Left lung (tissue), 10 donors: Measurements from ENCODE around the gene EXD3. TPM values are rescaled to one million over a fixed set of nuclear protein-coding genes. Genes with fewer than 3 reads are reported as not detected.

ENCODE experiments used
- ATAC-seq: fragments of 200-7000 bp; cut with Tn5 transposase; one replicate; pipeline ENCODE4 v1.9.1; 2020; ENCODE audit warnings: moderate library complexity
- DNase-seq, 4 donors: peaks; one replicate each; pipeline ENCODE4 v3.0.0-alpha.2; 2013 to 2020
- H3K27ac ChIP-seq, 2 donors: fragments of 200-600 bp; sonication (generic) in 1 of 2; one replicate each; pipeline versions ENCODE4 v1.5.0 to v1.8.0; 2020 to 2021
- H3K27me3 ChIP-seq, 2 donors: fragments of 200-600 bp; sonication (generic) in 1 of 2; one replicate each; pipeline versions ENCODE4 v1.5.0 to v1.8.0; 2020 to 2021
- H3K36me3 ChIP-seq, 2 donors: fragments of 200-600 bp; sonication (generic) in 1 of 2; one replicate each; pipeline versions ENCODE4 v1.5.0 to v1.8.0; 2020 to 2021
- H3K4me1 ChIP-seq, 2 donors: fragments of 200-600 bp; one replicate each; pipeline ENCODE4 v1.8.0; 2021
- H3K4me3 ChIP-seq, 2 donors: fragments of 200-600 bp; sonication (generic) in 1 of 2; one replicate each; pipeline versions ENCODE4 v1.5.0 to v1.8.0; 2020 to 2021; ENCODE audit warnings: mild to moderate bottlenecking in 1 of 2
- H3K9me3 ChIP-seq, 2 donors: fragments of 200-600 bp; sonication (generic) in 1 of 2; one replicate each; pipeline versions ENCODE4 v1.5.0 to v1.8.0; 2020 to 2021
- intact Hi-C, 2 donors: fragments of 100-400 bp; cut with DNase I; formaldehyde crosslinking; loops; one replicate each; pipeline versions ENCODE4 v1.11.2 to v1.14.2; 2022
- polyA plus RNA-seq, 6 donors: library from polyadenylated mRNA; unstranded; fragments of 120-200 nt; gene quantifications; one replicate each; pipeline ENCODE4 v1.2.1, GENCODE V29; 2013; ENCODE audit not compliant: insufficient read length in 6 of 6
- total RNA-seq, 2 donors: library from RNA; stranded (reverse); fragmentation: NEBNext Ultra II Directional; extraction: Animal tissue kit (Norgen Biotek cat#: 25700); gene quantifications; one replicate each; pipeline ENCODE4 v1.2.1, GENCODE V29; 2021
- TF ChIP-seq, protein P1 (sequence below), 2 donors: fragments of 200-600 bp; sonication (generic) in 1 of 2; IDR thresholded peaks; one replicate each; pipeline versions ENCODE4 v1.5.0 to v1.8.0; 2021; ENCODE audit warnings: antibody characterized with exemption in 2 of 2
- donor health status: DM: no; HTN: yes; CAD: no.
- donor health status: DM: no; HTN: no; CAD: no.

Gene EXD3
- total and polyA plus RNA-seq, 8 donors = 13.2 to 21.8 (median 16.6) TPM

DNA sequence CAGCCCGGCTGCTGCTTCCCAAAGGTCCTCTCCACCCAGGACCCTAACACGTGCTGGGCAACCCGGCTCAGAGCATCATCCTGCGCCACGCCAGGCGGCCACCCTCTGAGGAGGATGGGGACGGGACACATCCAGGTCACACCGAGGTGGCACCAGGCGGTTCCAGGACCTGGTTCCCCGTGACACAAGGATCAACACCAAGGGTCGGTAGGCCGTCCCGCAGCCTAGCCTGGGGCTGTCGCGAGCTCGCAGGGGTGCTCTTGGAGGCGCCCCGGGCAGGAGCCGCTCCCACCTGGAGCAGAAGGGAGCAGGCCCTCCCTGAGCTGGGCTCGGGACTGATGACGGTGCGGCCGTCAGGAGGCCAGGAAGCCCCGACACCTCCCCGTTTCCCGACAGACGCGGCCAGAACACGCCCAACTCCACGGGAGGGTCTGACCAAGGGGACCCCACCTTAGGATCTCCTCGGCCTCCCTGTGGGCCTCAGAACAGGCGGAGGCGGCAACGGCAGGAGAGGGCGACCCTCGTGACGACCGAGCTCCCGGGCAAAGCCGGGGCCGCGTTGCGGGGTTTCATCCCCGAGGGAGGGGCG is 6.3 kb downstream of the EXD3 start:
- peak overlapping the region in 1 of 2 donors; percentile 50 for H3K27ac ChIP-seq
- no peaks in the 10 kb centered on the region for H3K9me3 ChIP-seq
- H3K4me3 ChIP-seq = peak overlapping the region in 1 of 2 donors; percentile 29
- intact Hi-C loops = no loop called here
- peaks cover 0 to 4% of the 10 kb centered on the region in 2 donors for H3K27me3 ChIP-seq
- H3K4me1 ChIP-seq = peaks cover 7 to 28% of the 10 kb centered on the region in 2 donors
- ATAC-seq = no peak
- peaks cover 0 to 5% of the 10 kb centered on the region in 2 donors for H3K36me3 ChIP-seq
- peak in 1 of 4 donors; percentile 76 for DNase-seq
- TF ChIP-seq, protein P1, sequence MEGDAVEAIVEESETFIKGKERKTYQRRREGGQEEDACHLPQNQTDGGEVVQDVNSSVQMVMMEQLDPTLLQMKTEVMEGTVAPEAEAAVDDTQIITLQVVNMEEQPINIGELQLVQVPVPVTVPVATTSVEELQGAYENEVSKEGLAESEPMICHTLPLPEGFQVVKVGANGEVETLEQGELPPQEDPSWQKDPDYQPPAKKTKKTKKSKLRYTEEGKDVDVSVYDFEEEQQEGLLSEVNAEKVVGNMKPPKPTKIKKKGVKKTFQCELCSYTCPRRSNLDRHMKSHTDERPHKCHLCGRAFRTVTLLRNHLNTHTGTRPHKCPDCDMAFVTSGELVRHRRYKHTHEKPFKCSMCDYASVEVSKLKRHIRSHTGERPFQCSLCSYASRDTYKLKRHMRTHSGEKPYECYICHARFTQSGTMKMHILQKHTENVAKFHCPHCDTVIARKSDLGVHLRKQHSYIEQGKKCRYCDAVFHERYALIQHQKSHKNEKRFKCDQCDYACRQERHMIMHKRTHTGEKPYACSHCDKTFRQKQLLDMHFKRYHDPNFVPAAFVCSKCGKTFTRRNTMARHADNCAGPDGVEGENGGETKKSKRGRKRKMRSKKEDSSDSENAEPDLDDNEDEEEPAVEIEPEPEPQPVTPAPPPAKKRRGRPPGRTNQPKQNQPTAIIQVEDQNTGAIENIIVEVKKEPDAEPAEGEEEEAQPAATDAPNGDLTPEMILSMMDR (IDR thresholded peaks at IDR 0.05) = no peak

DNA sequence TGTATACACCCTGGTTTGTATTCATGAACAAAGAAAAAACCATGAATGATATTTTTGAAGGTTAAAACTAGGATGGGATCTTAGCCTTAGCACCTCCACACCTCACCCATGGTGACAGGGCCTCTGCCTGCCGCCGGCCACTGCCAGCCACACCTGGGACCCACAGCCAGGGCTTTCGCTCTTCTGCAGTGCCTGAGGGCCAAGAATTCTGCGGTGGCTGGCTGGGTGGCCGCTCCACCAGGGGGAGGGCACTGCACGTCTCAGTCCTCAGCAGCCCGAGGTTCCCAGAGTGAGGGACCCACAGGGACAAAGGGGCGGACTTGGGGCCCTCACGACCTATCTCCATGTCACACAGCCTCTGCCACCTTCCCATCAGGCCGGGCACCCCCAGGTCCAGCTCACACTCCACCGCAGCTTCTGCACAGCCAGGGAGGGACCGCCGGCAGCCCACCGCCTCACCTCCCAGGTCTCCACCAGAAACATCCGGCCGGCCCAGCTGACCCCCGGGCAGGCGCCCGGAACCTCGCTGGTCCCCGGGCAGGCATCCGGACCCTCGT is 6.9 kb downstream of the EXD3 start:
- Histone ChIP-seq H3K4me1 (peaks cover 7 to 26% of the 10 kb centered on the region in 2 donors), H3K27ac (no peak overlapping the region), H3K9me3 (no peaks in the 10 kb centered on the region), H3K4me3 (no peak overlapping the region), H3K27me3 (peaks cover 0 to 9% of the 10 kb centered on the region in 2 donors), H3K36me3 (peaks cover 0 to 5% of the 10 kb centered on the region in 2 donors)
- intact Hi-C loops = no loop called here
- DNase-seq = no peak
- TF ChIP-seq, protein P1 (IDR thresholded peaks at IDR 0.05) = no peak
- no peak for ATAC-seq

DNA sequence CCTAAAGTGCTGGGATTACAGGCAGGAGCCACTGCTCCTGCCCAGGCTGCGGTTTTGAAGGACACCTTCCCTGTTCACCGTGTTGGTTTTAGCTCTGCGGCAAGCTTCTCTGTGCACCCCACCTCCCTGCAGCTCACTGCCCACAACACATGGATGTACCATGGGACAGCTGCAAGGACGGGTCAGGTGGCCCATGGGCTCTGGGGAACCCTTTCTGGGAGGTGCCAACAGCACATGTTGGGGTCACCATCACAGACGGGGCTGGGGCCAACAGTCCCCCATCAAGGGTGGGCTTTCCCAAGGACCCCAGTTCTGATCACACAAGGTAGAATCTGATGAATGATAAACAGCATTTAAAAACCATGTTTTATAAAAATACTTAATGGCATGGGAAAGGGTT is 7.5 kb downstream of the EXD3 start:
- Histone ChIP-seq H3K27me3 (peaks cover 0 to 15% of the 10 kb centered on the region in 2 donors), H3K4me1 (peaks cover 7 to 26% of the 10 kb centered on the region in 2 donors), H3K27ac (no peak overlapping the region), H3K4me3 (no peak overlapping the region), H3K9me3 (no peaks in the 10 kb centered on the region), H3K36me3 (peaks cover 0 to 5% of the 10 kb centered on the region in 2 donors)
- TF ChIP-seq, protein P1 (IDR thresholded peaks at IDR 0.05) = no peak
- DNase-seq (no peak), ATAC-seq (no peak)
- intact Hi-C loops = no loop called here

DNA sequence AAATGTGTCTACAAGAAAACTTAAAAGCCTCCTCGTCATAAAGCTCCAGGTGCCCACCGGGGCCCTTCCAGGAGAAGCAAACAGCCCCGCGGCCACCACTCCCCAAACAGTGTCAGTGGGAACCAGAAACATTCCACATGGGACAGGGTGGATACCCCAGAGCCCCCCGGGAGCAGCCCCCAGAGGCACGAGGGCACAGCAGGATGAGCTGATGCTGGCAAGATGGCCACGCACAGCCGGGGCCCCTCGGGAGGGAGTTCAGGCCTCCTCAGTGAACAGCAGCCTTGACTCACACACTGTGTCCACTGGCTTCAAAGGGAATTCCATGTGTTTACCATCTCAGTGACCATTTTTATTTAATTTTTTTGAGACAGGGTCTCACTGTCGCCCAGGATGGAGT is 10.5 kb downstream of the EXD3 start:
- H3K27ac ChIP-seq = peak overlapping the region; percentile 78 to 83
- H3K4me3 ChIP-seq = no peak overlapping the region
- intact Hi-C loops = no loop called here

More for the DNA sequence above, 10.5 kb downstream of the EXD3 start:
- peaks cover 0 to 21% of the 10 kb centered on the region in 2 donors for H3K27me3 ChIP-seq
- DNase-seq (peak in 1 of 4 donors; percentile 67), ATAC-seq (no peak)
- TF ChIP-seq, protein P1 (IDR thresholded peaks at IDR 0.05) = no peak
- no peaks in the 10 kb centered on the region for H3K9me3 ChIP-seq
- peaks cover 0 to 5% of the 10 kb centered on the region in 2 donors for H3K36me3 ChIP-seq
- peaks cover 7 to 32% of the 10 kb centered on the region in 2 donors for H3K4me1 ChIP-seq
